A204.1 (cell line): Measurements from ENCODE around the gene FRMD3.
A peak's percentile ranks its signal among the peaks of the same experiment; 100 is the strongest.
"Not testable (repeated sequence)": the region's sequence is repeated elsewhere in the genome, so short reads cannot be mapped to it uniquely, and the experiment has no call there.

Experiments used
- FAIRE-seq: peaks from 2 replicates; lab custom pipeline; 2012; peaks lifted over from hg19 to GRCh38; lab: Jason Lieb, UNC

FRMD3 gene

GRCh38 chr9:83521411-83521810 lies 16.8 kb downstream of the FRMD3 start:
- FAIRE-seq = no peak

- no peak for FAIRE-seq
These were observed 17.2 kb downstream of the FRMD3 start for GRCh38 chr9:83521011-83521410.

DNA sequence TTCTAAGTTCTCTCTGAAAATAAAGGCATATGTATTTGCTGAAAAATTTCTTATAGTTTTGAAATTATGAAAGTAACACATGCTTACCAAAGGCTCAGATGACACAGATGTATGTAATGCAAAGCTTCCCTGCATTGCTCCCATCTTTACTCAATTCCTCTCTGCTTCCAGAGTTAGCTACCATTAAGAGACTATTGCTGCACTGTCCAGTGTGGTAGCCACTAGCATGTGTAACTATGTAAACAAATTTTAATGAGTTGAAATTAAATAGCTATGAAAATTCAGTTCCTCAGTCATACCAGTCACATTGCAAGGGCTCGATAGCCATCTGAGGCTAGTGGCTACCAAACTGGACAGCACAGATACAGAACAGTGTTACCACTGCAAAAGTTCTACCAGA lies 17.9 kb downstream of the FRMD3 start:
- no peak for FAIRE-seq

DNA sequence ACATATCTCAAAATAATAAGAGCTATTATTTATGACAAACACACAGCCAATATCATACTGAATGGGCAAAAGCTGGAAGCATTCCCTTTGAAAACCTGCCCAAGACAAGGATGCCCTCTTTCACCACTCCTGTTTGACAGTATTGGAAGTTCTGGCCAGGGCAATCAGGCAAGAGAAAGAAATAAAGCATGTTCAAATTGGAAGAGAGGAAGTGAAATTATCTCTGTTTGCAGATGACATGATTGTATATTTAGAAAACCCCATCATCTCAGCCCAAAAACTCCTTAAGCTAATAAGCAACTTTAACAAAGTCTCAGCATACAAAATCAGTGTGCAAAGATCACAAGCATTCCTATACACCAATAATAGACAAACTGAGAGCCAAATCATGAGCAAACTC lies 20.2 kb downstream of the FRMD3 start:
- FAIRE-seq = not testable (repeated sequence)

- no peak for FAIRE-seq
These were observed 23.4 kb downstream of the FRMD3 start for GRCh38 chr9:83514767-83515166.

DNA sequence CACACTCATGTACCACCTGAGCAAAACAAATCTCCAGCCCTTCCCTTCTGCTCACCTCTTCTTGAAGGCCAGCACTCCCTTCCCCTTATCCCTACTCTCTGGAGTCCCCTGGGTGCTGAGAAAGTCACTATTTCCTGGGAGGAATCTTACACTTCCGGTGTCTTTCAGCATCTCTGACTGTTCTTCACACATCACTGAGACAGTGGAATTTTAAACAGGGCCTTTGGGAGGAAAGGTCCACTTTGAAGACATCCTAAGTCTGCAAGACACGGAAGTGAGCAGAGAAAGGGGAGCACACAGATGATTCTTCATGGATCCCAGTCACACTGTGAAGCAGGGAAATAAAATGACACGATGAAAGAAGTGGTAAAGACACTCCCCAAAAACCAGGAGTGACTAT lies 25.6 kb downstream of the FRMD3 start:
- no peak for FAIRE-seq

- FAIRE-seq = no peak
These were observed 27.1 kb downstream of the FRMD3 start for GRCh38 chr9:83511051-83511450.

- FAIRE-seq = no peak
These were observed 28.8 kb downstream of the FRMD3 start for GRCh38 chr9:83509402-83509801.

DNA sequence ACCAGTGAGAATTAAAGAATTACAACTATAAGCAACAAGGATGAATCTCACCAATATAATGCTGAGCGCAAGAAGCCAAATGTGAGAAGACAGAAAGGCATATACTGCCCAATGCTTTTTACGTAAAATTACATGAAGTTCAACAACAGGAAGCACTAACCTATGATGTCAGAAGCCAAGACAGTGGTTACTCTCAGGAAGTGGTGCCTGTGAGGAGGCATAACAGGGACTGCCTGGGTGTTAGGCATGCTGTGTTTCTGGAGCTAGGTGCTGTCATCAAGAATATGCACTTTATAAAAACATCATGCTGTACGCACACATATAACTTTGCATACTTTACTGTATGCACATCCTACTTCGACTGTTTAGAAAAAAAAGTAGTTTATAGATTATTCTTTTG lies 30.1 kb downstream of the FRMD3 start:
- no peak for FAIRE-seq

- FAIRE-seq = no peak
These were observed 32.9 kb downstream of the FRMD3 start for GRCh38 chr9:83505282-83505681.

DNA sequence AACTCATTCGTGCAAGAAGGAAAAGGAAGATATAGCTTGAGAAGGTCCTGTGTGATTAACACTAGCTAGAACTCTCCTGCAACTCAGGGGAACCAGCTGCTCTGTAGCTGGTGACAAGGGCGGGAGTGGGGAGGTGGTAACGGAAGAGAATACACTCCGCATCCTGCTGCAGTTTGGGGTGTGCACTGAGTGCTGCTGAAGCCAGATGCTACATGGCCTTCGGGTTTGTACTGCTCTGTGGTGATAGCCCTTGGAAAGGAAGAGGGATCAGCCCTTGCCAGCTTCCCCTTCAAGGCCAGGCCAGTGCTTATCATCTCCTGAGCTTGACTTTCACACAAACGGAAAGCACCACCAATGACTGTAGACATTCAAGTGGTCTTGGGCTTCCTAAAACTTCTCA lies 34.3 kb downstream of the FRMD3 start:
- no peak for FAIRE-seq

- no peak for FAIRE-seq
These were observed 36.6 kb downstream of the FRMD3 start for GRCh38 chr9:83501565-83501964.

- no peak for FAIRE-seq
These were observed 40.8 kb downstream of the FRMD3 start for GRCh38 chr9:83497441-83497840.

DNA sequence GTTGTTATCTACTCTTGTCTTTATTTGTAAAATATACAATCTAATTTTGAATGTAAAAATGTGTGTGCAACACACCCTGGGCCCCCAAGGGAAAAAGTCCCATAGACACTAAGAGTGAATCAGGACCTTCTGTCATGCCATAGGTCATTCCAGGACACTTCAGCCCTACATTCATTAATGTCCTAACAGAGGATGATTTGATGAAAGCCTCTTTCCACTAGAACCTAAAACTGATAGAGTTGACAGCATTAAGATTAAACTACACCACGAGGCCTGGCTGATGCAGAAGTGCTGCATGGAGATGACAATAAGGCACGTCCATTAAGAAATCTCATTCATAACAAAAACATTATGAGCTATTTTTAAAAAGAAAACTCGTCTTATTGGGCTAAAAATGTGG lies 46.2 kb downstream of the FRMD3 start:
- no peak for FAIRE-seq

DNA sequence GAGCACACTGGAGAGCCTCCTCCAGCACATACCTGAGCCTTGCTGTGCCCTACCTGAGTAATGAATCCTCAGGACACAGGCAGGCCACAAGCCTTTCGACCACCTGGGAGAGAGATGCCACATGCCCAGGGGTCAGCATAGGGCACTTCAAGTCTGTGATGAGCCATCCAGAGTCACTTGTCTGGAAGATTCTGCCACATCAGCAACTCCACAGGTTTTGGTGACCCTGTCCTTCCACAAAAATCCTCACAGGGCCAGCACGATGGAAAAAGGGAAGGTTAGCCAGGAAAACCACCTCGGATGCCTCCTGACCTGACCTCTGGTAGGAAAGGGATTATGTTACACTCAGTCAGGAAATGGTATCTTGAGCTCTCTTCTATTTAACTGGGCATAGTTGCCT lies 46.8 kb downstream of the FRMD3 start:
- FAIRE-seq = no peak

DNA sequence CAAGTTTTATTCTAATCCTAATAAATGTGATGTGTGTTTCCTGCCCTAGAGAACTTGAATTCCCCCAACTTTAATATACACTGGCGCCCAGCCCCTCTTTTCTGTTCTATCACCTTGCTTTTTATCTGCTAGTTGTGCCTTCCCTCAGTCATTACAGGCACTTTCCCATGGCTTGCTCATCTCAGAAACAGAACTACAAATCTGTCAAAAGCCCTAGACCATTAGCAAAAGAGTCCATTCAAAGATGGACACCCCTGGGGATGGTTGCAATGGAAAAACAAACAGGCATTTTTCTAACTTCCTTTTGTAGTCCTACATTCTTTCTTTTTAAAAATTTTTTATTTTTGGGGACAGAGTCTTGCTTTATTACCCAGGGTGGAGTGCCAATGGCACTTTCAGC lies 48.2 kb downstream of the FRMD3 start:
- FAIRE-seq = no peak

- no peak for FAIRE-seq
These were observed 53.2 kb downstream of the FRMD3 start for GRCh38 chr9:83484990-83485389.

DNA sequence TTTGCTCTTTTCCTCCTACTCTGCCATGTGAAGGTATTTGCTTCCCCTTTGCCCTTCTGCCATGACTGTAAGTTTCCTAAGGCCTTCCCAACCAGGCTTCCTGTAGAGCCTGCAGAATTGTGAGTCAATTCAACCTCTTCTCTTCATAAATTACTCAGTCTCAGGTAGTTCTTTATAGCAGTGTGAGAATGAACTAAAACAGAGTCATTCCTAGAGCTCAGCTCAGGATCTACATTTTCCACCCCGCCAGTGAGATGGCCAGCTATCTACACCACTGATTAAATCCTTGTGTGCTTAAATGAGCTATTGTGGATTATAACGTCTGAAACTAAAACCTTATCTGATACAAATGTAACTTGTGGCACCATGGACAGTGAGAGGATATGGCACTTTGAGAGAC lies 55.0 kb downstream of the FRMD3 start:
- FAIRE-seq = no peak

DNA sequence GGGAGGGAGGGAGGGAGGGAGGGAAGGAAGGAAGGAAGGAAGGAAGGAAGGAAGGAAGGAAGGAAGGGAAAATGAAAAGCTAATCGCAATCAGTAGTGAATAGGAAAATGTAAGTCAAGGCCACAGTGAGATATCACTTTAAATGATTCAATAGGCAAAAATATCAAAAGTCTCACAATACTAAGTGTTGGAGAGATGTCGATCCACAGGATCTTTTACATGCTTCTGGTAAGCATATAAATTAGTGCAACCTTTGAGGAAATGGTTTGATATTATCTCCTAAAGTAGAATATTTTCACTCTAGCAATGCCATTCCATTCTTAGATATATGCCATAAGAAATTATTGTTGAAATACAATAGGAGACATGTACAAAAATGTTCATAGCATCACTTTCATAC lies 58.4 kb downstream of the FRMD3 start:
- FAIRE-seq = no peak

- FAIRE-seq = no peak
These were observed 60.6 kb downstream of the FRMD3 start for GRCh38 chr9:83477571-83477970.

- FAIRE-seq = no peak
These were observed 61.1 kb downstream of the FRMD3 start for GRCh38 chr9:83477120-83477519.

GRCh38 chr9:83476513-83476912 lies 61.7 kb downstream of the FRMD3 start:
- no peak for FAIRE-seq

GRCh38 chr9:83475741-83476140 lies 62.5 kb downstream of the FRMD3 start:
- FAIRE-seq = no peak

- no peak for FAIRE-seq
These were observed 63.6 kb downstream of the FRMD3 start for GRCh38 chr9:83474631-83475030.

DNA sequence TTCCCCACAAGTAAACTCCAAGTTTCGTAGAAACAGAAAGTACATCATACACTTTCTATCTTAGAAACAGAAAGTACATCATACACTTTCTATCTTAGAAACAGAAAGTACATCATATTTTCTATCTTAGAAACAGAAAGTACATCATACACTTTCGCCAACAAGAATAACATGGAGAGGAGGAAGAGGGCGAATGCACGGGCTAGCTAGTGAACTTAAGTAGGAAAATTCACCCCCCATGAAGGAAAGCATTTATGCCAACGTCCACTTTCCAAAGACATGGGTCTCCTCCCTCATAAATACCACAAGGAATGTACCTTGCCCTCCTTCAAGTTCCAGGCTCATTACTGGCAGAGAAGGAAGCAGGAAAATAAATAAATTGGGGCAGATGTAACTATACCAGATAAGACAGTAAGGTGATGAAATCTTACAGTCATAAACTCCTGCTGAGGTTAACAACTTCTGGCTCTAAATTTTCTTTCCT lies 64.7 kb downstream of the FRMD3 start:
- FAIRE-seq = peak; percentile 3
